HG03066 (cell line): ENCODE results near the gene BGLAP.
A peak's percentile ranks its signal among the peaks of the same experiment; 100 is the strongest.

Source experiments
- ATAC-seq: cut with Tn5 transposase; IDR thresholded peaks from one replicate; pipeline ENCODE4 v1.9.1; 2021; ENCODE audit warnings: low read depth; ENCODE audit not compliant: unreplicated experiment

Gene BGLAP

GRCh38 chr1:156226116-156226538 lies 15.9 kb upstream of the BGLAP start:
- ATAC-seq: peak; percentile 77

- ATAC-seq: no peak
Measured at GRCh38 chr1:156226782-156227181, 15.2 kb upstream of the BGLAP start.

GRCh38 chr1:156228501-156228900 lies 13.5 kb upstream of the BGLAP start:
- ATAC-seq: no peak

- no peak for ATAC-seq
Measured at GRCh38 chr1:156229809-156230472, 12.0 kb upstream of the BGLAP start.

GRCh38 chr1:156230473-156230837 lies 11.5 kb upstream of the BGLAP start:
- ATAC-seq: no peak

GRCh38 chr1:156232201-156232894 lies 9.6 kb upstream of the BGLAP start:
- no peak for ATAC-seq

GRCh38 chr1:156233426-156234127 lies 8.4 kb upstream of the BGLAP start:
- ATAC-seq: no peak

GRCh38 chr1:156236164-156236563 lies 5.8 kb upstream of the BGLAP start:
- ATAC-seq: no peak

- no peak for ATAC-seq
Measured at GRCh38 chr1:156238248-156238647, 3.7 kb upstream of the BGLAP start.

GRCh38 chr1:156241311-156241811 lies 623 bp upstream of the BGLAP start:
- ATAC-seq: no peak

- ATAC-seq: no peak
Measured at GRCh38 chr1:156242738-156243137, 754 bp downstream of the BGLAP start.

GRCh38 chr1:156244126-156244525 lies 2.1 kb downstream of the BGLAP start:
- no peak for ATAC-seq

- no peak for ATAC-seq
Measured at GRCh38 chr1:156244712-156245111, 2.7 kb downstream of the BGLAP start.

GRCh38 chr1:156245451-156246232 lies 3.7 kb downstream of the BGLAP start:
- ATAC-seq: no peak

- ATAC-seq: no peak
Measured at GRCh38 chr1:156246241-156246780, 4.3 kb downstream of the BGLAP start.

GRCh38 chr1:156246781-156247459 lies 4.9 kb downstream of the BGLAP start:
- no peak for ATAC-seq

GRCh38 chr1:156247460-156248322 lies 5.7 kb downstream of the BGLAP start, which contains the start of gene PAQR6:
PAQR6 (minus strand) TSS chr1:156248056; CDS start chr1:156246731, 1,325 bp downstream.
- no peak for ATAC-seq

- ATAC-seq: no peak
Measured at GRCh38 chr1:156248323-156248683, 6.3 kb downstream of the BGLAP start.

- ATAC-seq: no peak
Measured at GRCh38 chr1:156249593-156249992, 7.6 kb downstream of the BGLAP start.
